BJ (cell line): Measurements from ENCODE around the gene ACADSB. TPM values are rescaled to one million over a fixed set of nuclear protein-coding genes. Genes with fewer than 3 reads are reported as not detected.

ENCODE experiments used
- CTCF ChIA-PET: fragments of 350-600 bp; formaldehyde crosslinking; extraction: SDS; loops from one replicate; lab custom pipeline; 2021; ENCODE audit warnings: antibody characterized with exemption, inconsistent platforms; lab: Yijun Ruan, JAX
- POLR2A ChIA-PET: fragments of 300-600 bp; sonication (Branson Sonifier 250); formaldehyde crosslinking; extraction: SDS; loops from one replicate; lab custom pipeline; 2021; ENCODE audit warnings: antibody characterized with exemption; lab: Charles Lee
- DNase-seq: peaks from one replicate; pipeline ENCODE4 v3.0.0-alpha.2; 2011; ENCODE audit warnings: low read depth
- H3K27me3 ChIP-seq: 2 replicates; pipeline ENCODE4 v1.6.0; 2011; ENCODE audit warnings: low read length; ENCODE audit not compliant: control insufficient read depth, insufficient read depth
- H3K36me3 ChIP-seq: 2 replicates; pipeline ENCODE4 v1.5.1; 2011; ENCODE audit warnings: low read length; ENCODE audit not compliant: control insufficient read depth, insufficient read depth
- H3K4me3 ChIP-seq: 2 replicates; pipeline ENCODE4 v1.5.1; 2011; ENCODE audit warnings: low read depth, mild to moderate bottlenecking, control low read depth, low read length
- CTCF ChIP-seq: IDR thresholded peaks from 2 replicates; pipeline ENCODE4 v1.5.1; 2011; ENCODE audit warnings: low read depth, mild to moderate bottlenecking, control low read depth, inconsistent platforms, low read length, moderate library complexity; ENCODE audit not compliant: insufficient read depth
- polyA plus RNA-seq: library from polyadenylated mRNA; depleted of rRNA; stranded (reverse); fragments of >200 nt; gene quantifications from 2 replicates; pipeline ENCODE4 v1.2.3, GENCODE V29; 2011

The ACADSB gene
- polyA plus RNA-seq, 1 experiment: 5.2 TPM

GRCh38 chr10:123096452-123096851, 87.6 kb downstream of the ACADSB start:
- POLR2A ChIA-PET: no interaction called here
- CTCF ChIA-PET: no interaction called here
- Histone ChIP-seq H3K4me3 (no peak overlapping the region), H3K27me3 (no peaks in the 10 kb centered on the region), H3K36me3 (no peaks in the 10 kb centered on the region)
- DNase-seq: no peak
- TF ChIP-seq CTCF: no peak

GRCh38 chr10:123097039-123097438, 88.2 kb downstream of the ACADSB start:
- no peak for DNase-seq
- no peak for TF ChIP-seq CTCF
- ChIA-PET POLR2A (no interaction called here), CTCF (no interaction called here)
- Histone ChIP-seq H3K27me3 (no peaks in the 10 kb centered on the region), H3K4me3 (no peak overlapping the region), H3K36me3 (no peaks in the 10 kb centered on the region)

- H3K27me3 ChIP-seq: no peaks in the 10 kb centered on the region
- ChIA-PET CTCF (no interaction called here), POLR2A (no interaction called here)
- H3K36me3 ChIP-seq: no peaks in the 10 kb centered on the region
- no peak for TF ChIP-seq CTCF
- H3K4me3 ChIP-seq: no peak overlapping the region
- DNase-seq: no peak
These were observed 91.4 kb downstream of the ACADSB start for GRCh38 chr10:123100030-123100762.

- CTCF ChIA-PET: no interaction called here
- TF ChIP-seq CTCF: no peak
- DNase-seq: no peak
These were observed 93.1 kb downstream of the ACADSB start for GRCh38 chr10:123101872-123102271.

GRCh38 chr10:123102673-123103072, 93.9 kb downstream of the ACADSB start:
- no peak overlapping the region for H3K4me3 ChIP-seq
- no peak for DNase-seq
- POLR2A ChIA-PET: no interaction called here
- TF ChIP-seq CTCF: no peak
- CTCF ChIA-PET: no interaction called here
- H3K36me3 ChIP-seq: no peaks in the 10 kb centered on the region
- no peaks in the 10 kb centered on the region for H3K27me3 ChIP-seq

More at GRCh38 chr10:123101872-123102271, 93.1 kb downstream of the ACADSB start:
- Histone ChIP-seq H3K27me3 (no peaks in the 10 kb centered on the region), H3K36me3 (no peaks in the 10 kb centered on the region), H3K4me3 (no peak overlapping the region)
- POLR2A ChIA-PET: no interaction called here
